ENCODE results near the gene ATF2. TPM values are rescaled to one million over a fixed set of nuclear protein-coding genes. Genes with fewer than 3 reads are reported as not detected.

ATF2 gene
- total RNA-seq, 2 experiments from 2014 or later = 57.9 to 62.1 TPM

DNA sequence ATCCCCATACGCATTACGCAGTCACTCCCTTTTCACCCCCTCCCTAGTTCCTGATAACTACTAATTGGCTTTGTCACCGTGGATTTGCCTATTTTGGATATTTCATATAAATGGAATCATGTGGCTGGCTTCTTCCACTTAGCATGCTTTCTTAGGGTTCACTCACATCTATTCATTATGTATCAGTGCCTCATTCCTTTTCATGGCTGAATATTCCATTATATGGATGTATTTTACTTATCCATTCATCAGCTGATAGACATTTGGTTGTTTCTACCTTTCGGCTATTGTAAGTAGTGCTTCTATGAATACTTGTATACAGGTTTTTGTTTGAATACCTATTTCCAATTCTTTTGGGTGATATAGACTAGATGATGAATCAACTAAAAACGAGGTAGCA is 8.6 kb upstream of the ATF2 start:
- ChIA-PET CTCF (no interaction called here), POLR2A (no interaction called here)
- no peaks in the 10 kb centered on the region for H3K27me3 Mint-ChIP-seq
- no peak for DNase-seq
- peaks cover 32% of the 10 kb centered on the region for H3K4me1 Mint-ChIP-seq
- no peak overlapping the region for H3K27ac Mint-ChIP-seq
- H3K4me3 Mint-ChIP-seq = no peak overlapping the region
- H3K36me3 Mint-ChIP-seq (ENCODE audit: low read depth) = peaks cover 53% of the 10 kb centered on the region
- H3K9me3 Mint-ChIP-seq = peaks cover under 1% of the 10 kb centered on the region

DNA sequence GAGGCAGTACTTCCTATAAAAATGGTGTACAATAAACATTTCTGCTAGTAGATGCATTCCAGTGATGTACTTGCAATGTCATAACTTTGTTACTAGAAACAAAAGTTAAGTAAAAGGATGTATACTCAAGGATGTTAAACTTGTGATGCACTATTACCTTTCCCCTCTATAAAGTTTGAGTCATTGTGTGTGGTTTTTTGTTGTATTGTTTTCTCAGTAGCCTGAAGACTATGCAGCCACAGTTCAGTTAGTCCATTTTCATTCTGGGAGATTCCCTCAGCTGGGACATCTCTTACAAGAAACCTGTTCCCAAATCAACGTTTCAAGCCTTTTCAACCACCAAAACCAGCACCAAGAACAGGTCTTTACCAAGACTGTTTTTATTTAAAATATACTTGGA is 7.9 kb upstream of the ATF2 start:
- ChIA-PET POLR2A (no interaction called here), CTCF (interaction anchor here (1.4 kb wide), 1 partner anchor 11 kb away, joined by 5 read pairs; no protein-coding TSS in a partner anchor)
- DNase-seq = no peak
- peaks cover 37% of the 10 kb centered on the region for H3K4me1 Mint-ChIP-seq
- no peaks in the 10 kb centered on the region for H3K9me3 Mint-ChIP-seq
- peaks cover 49% of the 10 kb centered on the region for H3K36me3 Mint-ChIP-seq (ENCODE audit: low read depth)
- H3K4me3 Mint-ChIP-seq = no peak overlapping the region
- no peaks in the 10 kb centered on the region for H3K27me3 Mint-ChIP-seq
- no peak overlapping the region for H3K27ac Mint-ChIP-seq

DNA sequence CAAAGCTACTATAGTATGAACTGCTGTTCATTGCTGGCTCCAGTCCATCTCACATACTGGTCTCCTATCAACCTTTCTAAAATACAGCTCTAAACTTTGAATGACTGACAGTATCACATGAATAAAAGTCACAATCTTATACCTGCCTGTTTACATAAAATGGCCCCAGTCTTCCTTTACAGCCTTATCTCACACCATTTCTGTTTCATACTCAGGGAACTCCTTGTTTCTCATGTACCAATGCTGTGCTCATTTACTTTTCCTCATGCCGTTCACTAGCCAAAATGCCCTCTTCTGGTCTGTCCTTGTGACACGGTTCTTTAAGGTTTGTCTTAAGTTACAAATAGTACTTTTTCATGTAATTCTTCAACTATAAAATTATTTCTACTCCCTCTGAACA is 7.3 kb upstream of the ATF2 start:
- no peak overlapping the region for H3K4me3 Mint-ChIP-seq
- peaks cover 38% of the 10 kb centered on the region for H3K4me1 Mint-ChIP-seq
- H3K36me3 Mint-ChIP-seq (ENCODE audit: low read depth) = peaks cover 45% of the 10 kb centered on the region
- POLR2A ChIA-PET = no interaction called here
- CTCF ChIA-PET = interaction anchor here (1.4 kb wide), 1 partner anchor 12 kb away, joined by 5 read pairs; no protein-coding TSS in a partner anchor
- no peaks in the 10 kb centered on the region for H3K27me3 Mint-ChIP-seq
- H3K9me3 Mint-ChIP-seq = no peaks in the 10 kb centered on the region
- no peak for DNase-seq
- H3K27ac Mint-ChIP-seq = no peak overlapping the region

DNA sequence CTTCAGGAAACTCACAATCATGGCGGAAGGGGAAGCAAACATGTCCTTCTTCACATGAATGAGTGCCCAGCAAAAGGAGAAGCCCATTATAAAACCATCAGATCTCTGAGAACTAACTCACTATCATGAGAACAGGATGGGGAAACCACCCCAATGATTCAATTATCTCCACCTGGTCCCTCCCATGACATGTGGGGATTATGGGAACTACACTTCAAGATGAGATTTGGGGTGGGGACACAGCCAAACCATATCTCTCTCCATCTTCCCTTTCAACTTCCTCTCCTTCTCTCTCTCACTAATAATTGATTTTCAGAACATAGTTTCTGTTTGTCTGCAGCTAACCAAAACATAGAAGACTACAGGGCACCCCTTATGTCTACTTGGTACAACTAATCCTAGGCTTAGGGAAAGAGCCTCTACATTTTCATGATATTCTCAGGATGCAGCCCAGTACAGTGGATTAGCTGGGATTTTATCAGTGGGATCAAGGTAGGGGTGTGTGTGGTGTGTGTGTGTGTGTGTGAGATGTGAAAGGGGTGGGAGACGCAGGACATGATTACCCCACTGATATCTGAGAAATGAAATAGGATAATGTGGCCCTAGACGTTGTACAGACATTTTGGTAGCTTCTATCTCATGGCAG is 2.8 kb upstream of the ATF2 start:
- DNase-seq = no peak
- H3K4me1 Mint-ChIP-seq = peaks cover 42% of the 10 kb centered on the region
- POLR2A ChIA-PET = no interaction called here
- CTCF ChIA-PET = interaction anchor here (0.6 to 0.8 kb wide), 2 partner anchors 8 to 16 kb away, joined by 3 read pairs; no protein-coding TSS in a partner anchor
- H3K9me3 Mint-ChIP-seq = no peaks in the 10 kb centered on the region
- no peak overlapping the region for H3K27ac Mint-ChIP-seq
- H3K36me3 Mint-ChIP-seq (ENCODE audit: low read depth) = peaks cover 20% of the 10 kb centered on the region
- H3K4me3 Mint-ChIP-seq = no peak overlapping the region
- no peaks in the 10 kb centered on the region for H3K27me3 Mint-ChIP-seq

DNA sequence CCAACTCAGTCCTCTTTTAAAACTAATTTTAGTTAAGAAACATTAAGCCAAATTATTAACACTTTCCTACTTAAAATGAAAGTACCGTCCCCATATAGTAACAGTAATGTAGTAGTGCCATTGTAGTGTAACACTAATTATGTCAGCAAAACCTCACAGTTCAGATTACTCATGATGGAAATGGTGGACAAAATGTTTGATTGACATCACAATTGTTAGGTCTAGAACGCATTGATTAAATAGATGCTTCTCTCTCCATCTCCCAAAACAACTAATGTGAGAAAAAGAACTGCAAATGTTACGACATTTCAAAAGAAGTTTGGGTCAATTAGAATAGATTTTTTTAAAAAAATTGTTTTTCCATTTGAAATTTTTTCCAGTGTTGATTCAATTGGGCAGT is 1.2 kb upstream of the ATF2 start:
- peaks cover 18% of the 10 kb centered on the region for H3K36me3 Mint-ChIP-seq (ENCODE audit: low read depth)
- CTCF ChIA-PET = interaction anchor here (1.0 kb wide), 1 partner anchor 12 kb away, joined by 3 read pairs; no protein-coding TSS in a partner anchor
- peaks cover 53% of the 10 kb centered on the region for H3K4me1 Mint-ChIP-seq

DNA sequence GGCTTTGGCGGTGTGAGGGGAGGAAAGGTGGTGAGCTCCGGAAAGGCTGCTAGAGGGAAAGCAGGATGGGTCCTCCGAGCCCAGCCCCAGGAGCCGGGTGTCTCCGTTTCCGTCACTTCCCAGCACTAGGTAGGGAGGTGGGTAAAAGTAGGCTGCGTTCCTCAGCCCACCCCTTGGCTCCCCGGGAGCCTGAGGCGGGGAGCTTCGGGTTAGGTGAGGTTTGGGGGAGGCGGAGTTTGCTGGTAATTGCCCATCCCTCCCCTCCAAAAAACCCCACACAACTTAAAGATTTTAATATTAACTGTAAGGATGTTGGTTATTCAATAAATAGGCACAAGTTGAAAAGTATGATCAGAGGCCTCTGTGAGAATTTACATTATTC is 552 bp upstream of the ATF2 start:
- ChIA-PET CTCF (interaction anchor here (0.7 to 1.0 kb wide), 3 partner anchors 9 to 16 kb away, joined by 3 read pairs; no protein-coding TSS in a partner anchor), POLR2A (interaction anchor here (0.5 to 1.3 kb wide), 6 partner anchors 8 to 1513 kb away, joined by 3 to 7 read pairs (median 4); no protein-coding TSS in a partner anchor)
- H3K4me1 Mint-ChIP-seq = peaks cover 53% of the 10 kb centered on the region

More for the DNA sequence above, 1.2 kb upstream of the ATF2 start:
- no peaks in the 10 kb centered on the region for H3K27me3 Mint-ChIP-seq
- H3K9me3 Mint-ChIP-seq = no peaks in the 10 kb centered on the region
- H3K4me3 Mint-ChIP-seq = peak overlapping the region; percentile 100
- H3K27ac Mint-ChIP-seq = peak overlapping the region; percentile 98
- POLR2A ChIA-PET = interaction anchor here (0.6 to 1.3 kb wide), 2 partner anchors 9 to 1513 kb away, joined by 3 to 6 read pairs; no protein-coding TSS in a partner anchor
- no peak for DNase-seq

DNA sequence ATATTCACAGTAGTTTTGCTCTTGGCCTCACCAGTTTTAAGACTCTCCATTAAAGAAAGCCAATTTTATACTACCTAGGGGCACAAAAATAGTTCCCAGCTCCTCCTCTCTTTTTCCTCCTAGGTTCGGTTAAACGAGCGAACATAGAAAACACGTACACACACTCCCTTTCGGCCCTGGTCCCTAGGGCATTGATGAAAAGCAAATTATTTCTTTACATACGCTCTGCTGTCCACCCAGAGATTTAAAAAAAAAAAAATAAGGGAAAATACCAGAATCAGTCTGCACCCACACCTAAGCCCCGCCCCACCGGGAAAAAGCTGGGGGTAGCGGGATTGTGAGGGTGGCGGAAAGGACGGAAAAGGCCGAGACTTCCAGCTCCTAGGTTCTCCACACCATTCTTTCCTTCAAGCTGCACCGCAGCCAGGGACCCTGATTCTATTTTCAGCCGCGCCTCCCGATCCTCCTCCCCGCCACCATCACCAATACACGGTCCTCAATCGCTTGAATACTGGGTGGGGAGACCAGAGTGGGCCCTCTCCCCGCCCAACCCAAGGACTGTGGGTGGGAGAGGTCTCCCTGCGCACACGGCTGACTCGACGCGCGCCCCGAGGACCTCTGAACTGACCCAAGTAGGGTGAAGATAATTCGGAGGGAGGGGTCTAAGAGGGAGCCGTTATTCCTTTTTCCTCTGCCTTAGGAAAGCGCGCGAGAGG is 769 bp downstream of the ATF2 start:
- Mint-ChIP-seq H3K36me3 (ENCODE audit: low read depth) (peaks cover 11% of the 10 kb centered on the region), H3K27ac (peak overlapping the region; percentile 98), H3K9me3 (no peaks in the 10 kb centered on the region), H3K4me1 (peaks cover 54% of the 10 kb centered on the region), H3K4me3 (peak overlapping the region; percentile 100), H3K27me3 (no peaks in the 10 kb centered on the region)
- ChIA-PET CTCF (interaction anchor here (0.6 to 2.4 kb wide), 3 partner anchors 12 to 24 kb away, joined by 3 to 5 read pairs (median 4); no protein-coding TSS in a partner anchor), POLR2A (interaction anchor here (0.6 kb wide), 2 partner anchors 30 to 50 kb away, joined by 3 to 7 read pairs; no protein-coding TSS in a partner anchor)
- DNase-seq = no peak

More for the DNA sequence above, 552 bp upstream of the ATF2 start:
- no peak for DNase-seq
- Mint-ChIP-seq H3K9me3 (no peaks in the 10 kb centered on the region), H3K4me3 (peak overlapping the region; percentile 100), H3K27me3 (no peaks in the 10 kb centered on the region), H3K36me3 (ENCODE audit: low read depth) (peaks cover 16% of the 10 kb centered on the region), H3K27ac (peak overlapping the region; percentile 98)

DNA sequence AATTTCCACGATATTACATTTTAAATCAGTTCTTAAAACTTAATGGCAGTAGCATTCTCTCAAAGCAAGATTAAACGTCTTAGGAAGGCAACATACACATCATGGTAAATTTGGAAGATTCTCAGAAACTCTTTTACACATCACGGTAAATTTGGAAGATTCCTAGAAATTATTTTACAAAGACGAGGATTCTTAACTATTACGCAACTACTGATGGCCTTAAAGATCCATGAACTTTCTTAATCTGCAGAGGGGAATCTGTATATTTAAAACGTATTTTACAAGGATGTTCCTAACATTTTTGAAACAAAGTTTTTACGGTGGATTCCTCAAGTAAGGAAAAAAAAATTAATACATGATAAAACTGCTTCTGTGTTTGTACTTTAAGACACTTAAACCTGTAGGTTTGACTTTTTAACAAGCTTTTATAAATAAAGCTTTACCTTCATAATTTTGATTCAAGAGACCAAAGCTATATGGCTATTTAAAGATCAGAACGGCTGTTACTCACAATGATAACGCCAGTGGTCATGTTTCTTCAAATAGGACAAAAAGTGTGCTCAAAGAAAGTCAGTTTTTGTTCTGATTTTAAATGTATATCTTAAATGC is 1.7 kb downstream of the ATF2 start:
- Mint-ChIP-seq H3K27me3 (no peaks in the 10 kb centered on the region), H3K9me3 (no peaks in the 10 kb centered on the region), H3K4me3 (peak overlapping the region; percentile 100), H3K36me3 (ENCODE audit: low read depth) (peaks cover 12% of the 10 kb centered on the region), H3K27ac (peak overlapping the region; percentile 41), H3K4me1 (peaks cover 53% of the 10 kb centered on the region)
- CTCF ChIA-PET = interaction anchor here (1.2 to 2.4 kb wide), 2 partner anchors 11 to 23 kb away, joined by 4 to 5 read pairs; no protein-coding TSS in a partner anchor
- DNase-seq = no peak
- POLR2A ChIA-PET = no interaction called here

DNA sequence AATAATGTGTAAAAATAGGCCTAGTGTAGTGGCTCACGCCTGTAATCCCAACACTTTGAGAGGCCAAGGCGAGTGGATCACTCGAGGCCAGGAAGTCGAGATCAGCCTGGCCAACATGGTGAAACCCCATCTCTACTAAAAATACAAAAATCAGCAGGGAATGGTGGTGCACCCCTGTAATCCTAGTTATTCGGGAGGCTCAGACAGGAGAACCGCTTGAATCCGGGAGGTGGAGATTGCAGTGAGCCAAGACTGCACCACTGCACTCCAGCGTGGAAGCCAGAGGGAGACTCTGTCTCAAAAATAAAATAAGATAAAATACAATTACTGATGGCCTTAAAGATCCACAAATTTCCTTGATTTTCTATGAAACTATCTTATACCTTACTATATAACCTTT is 3.8 kb downstream of the ATF2 start:
- Mint-ChIP-seq H3K9me3 (no peaks in the 10 kb centered on the region), H3K27ac (peak overlapping the region; percentile 64), H3K36me3 (ENCODE audit: low read depth) (peaks cover 13% of the 10 kb centered on the region), H3K27me3 (no peaks in the 10 kb centered on the region), H3K4me3 (no peak overlapping the region), H3K4me1 (peaks cover 35% of the 10 kb centered on the region)
- no peak for DNase-seq
- ChIA-PET POLR2A (no interaction called here), CTCF (no interaction called here)

DNA sequence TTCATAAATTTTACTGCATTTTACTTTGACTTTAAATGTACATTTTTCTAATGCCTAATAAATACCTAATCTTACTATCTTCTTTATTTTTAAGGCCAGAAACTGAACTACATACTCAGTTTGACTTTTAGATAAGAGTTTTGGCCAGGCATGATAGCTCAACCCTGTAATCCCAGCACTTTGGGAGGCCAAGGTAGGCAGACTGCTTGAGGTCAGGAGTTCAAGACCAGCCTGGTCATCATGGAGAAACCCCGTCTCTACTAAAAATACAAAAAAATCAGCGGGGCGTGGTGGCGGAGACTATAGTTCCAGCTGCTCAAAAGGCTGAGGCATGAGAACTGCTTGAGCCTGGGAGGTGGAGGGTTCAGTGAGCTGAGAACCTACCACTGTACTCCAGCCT is 9.1 kb downstream of the ATF2 start:
- Mint-ChIP-seq H3K27me3 (no peaks in the 10 kb centered on the region), H3K4me1 (peaks cover 22% of the 10 kb centered on the region)
- POLR2A ChIA-PET = no interaction called here

DNA sequence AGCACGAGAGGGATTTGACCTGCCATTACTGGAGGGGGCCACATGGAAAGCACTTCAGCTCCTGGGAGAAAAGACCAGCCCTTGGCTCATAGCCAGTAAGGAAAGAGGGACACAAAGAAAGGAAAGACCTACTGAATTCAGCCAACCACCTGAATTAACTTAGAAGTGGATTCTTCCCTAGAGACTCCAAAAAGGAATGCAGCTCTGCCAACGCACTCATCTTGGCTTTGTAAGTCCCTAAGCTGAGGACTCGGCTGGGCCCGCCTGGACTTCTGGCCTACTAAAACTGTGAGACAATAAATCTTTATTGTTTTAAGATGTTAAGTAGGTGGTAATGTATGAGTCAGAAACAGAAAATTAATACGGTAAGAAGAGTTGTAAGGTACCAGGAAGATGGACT is 11.5 kb downstream of the ATF2 start:
- H3K36me3 Mint-ChIP-seq (ENCODE audit: low read depth) = peaks cover 16% of the 10 kb centered on the region
- no peak overlapping the region for H3K27ac Mint-ChIP-seq
- no peak overlapping the region for H3K4me3 Mint-ChIP-seq
- peaks cover 32% of the 10 kb centered on the region for H3K4me1 Mint-ChIP-seq
- CTCF ChIA-PET = interaction anchor here (1.2 kb wide), 1 partner anchor 12 kb away, joined by 3 read pairs; no protein-coding TSS in a partner anchor
- H3K27me3 Mint-ChIP-seq = no peaks in the 10 kb centered on the region
- DNase-seq = no peak
- POLR2A ChIA-PET = no interaction called here
- H3K9me3 Mint-ChIP-seq = no peaks in the 10 kb centered on the region

More for the DNA sequence above, 9.1 kb downstream of the ATF2 start:
- peaks cover 19% of the 10 kb centered on the region for H3K36me3 Mint-ChIP-seq (ENCODE audit: low read depth)
- H3K27ac Mint-ChIP-seq = no peak overlapping the region
- H3K4me3 Mint-ChIP-seq = no peak overlapping the region
- CTCF ChIA-PET = no interaction called here
- DNase-seq = no peak
- no peaks in the 10 kb centered on the region for H3K9me3 Mint-ChIP-seq

DNA sequence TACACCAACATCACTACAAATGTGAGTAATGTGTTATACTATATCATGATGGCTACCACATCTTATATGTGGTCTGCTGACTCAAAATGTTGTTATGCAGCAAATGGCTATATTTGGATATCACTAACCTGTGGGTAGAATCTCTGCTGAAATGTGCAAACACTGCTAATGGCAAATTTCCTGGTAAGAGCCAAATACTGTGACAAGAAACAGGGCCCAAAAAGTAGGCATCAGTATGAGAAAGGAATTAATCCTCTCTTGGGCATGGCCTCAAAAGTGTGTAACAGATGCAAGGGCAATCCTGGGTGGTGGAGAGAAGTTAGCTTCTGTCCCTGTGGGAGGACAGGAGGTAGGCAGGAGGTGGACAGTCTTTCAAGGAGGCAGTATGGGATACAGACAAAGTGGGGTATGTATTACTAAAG is 13.3 kb downstream of the ATF2 start:
- POLR2A ChIA-PET = no interaction called here
- DNase-seq = peak; percentile 17
- Mint-ChIP-seq H3K27me3 (no peaks in the 10 kb centered on the region), H3K27ac (peak overlapping the region; percentile 61), H3K4me3 (no peak overlapping the region), H3K36me3 (ENCODE audit: low read depth) (peaks cover 18% of the 10 kb centered on the region), H3K4me1 (peaks cover 33% of the 10 kb centered on the region), H3K9me3 (no peaks in the 10 kb centered on the region)
- CTCF ChIA-PET = interaction anchor here (0.6 to 1.3 kb wide), 3 partner anchors 11 to 52 kb away, joined by 3 to 5 read pairs (median 3); no protein-coding TSS in a partner anchor
